Measurements from ENCODE around the gene THRB.

GRCh38 chr3:24286405-24286804 lies 208.2 kb downstream of the THRB start:
- no peak for TF ChIP-seq POLR2A (IDR thresholded peaks at IDR 0.05)
- TF ChIP-seq CTCF (IDR thresholded peaks at IDR 0.05): no peak

Data from esophagus squamous epithelium (tissue), 4 donors.